HCT116 (cell line): ENCODE results near the gene PLPP2. TPM values are rescaled to one million over a fixed set of nuclear protein-coding genes. Genes with fewer than 3 reads are reported as not detected.

ENCODE experiments used
- ATAC-seq: fragments of 200-7000 bp; cut with Tn5 transposase; 2 replicates; pipeline ENCODE4 v1.9.1; 2020; ENCODE audit warnings: mild to moderate bottlenecking, moderate library complexity
- BruUV-seq: library from RNA; stranded (reverse); fragments of 400-500 nt; replicated peaks from 2 replicates; lab custom pipeline; 2021; lab: Mats Ljungman, UMichigan
- CTCF ChIA-PET: fragments of 300-600 bp; sonication (Branson Sonifier 250); formaldehyde crosslinking; loops from one replicate; lab custom pipeline; 2021; ENCODE audit warnings: antibody characterized with exemption; lab: Charles Lee
- POLR2A ChIA-PET: fragments of 300-600, 350-600 bp; sonication (Branson Sonifier 250); formaldehyde crosslinking; loops from one replicate; lab custom pipeline; 2021; ENCODE audit warnings: antibody characterized with exemption; lab: Charles Lee
- RAD21 ChIA-PET, 2 experiments: fragments of 300-600 bp; sonication (Branson Sonifier 250); formaldehyde crosslinking; loops; one replicate each; lab custom pipeline; 2023; ENCODE audit warnings: low total read pairs in 2 of 2; ENCODE audit not compliant: uncharacterized antibody in 2 of 2, unreplicated experiment in 2 of 2, low non-redundant PET in 1 of 2; lab: Charles Lee
- DNase-seq: peaks from one replicate; pipeline ENCODE4 v3.0.0-alpha.2; 2010; ENCODE audit warnings: low read depth, low spot score
- H2AFZ ChIP-seq: fragments of 200-600 bp; shearing (Covaris generic), sonication (generic); 2 replicates; pipeline ENCODE4 v1.6.1; 2017; ENCODE audit warnings: low read depth, mixed run types, mixed read lengths, antibody characterized with exemption, low read length; ENCODE audit not compliant: poor library complexity, severe bottlenecking
- H3K27ac ChIP-seq: 2 replicates; pipeline ENCODE4 v1.5.1; 2012; ENCODE audit warnings: low read depth, low read length
- H3K27me3 ChIP-seq: fragments of 200-600 bp; sonication (generic); 2 replicates; pipeline ENCODE4 v1.6.1; 2016; ENCODE audit warnings: mixed run types, low read length, mixed read lengths; ENCODE audit not compliant: insufficient read depth
- H3K36me3 ChIP-seq, 2 experiments: fragments of 200-500 bp in 1 of 2; fragments of 200-600 bp in 1 of 2; sonication (Bioruptor generic) in 1 of 2; sonication (generic) in 1 of 2; 2 replicates each; pipeline versions ENCODE4 v1.5.1 to v1.6.1; 2014 to 2016; ENCODE audit warnings: low read length in 2 of 2, inconsistent platforms in 1 of 2, mixed read lengths in 1 of 2, mixed run types in 1 of 2; ENCODE audit not compliant: insufficient read depth in 2 of 2, control insufficient read depth in 1 of 2
- H3K4me1 ChIP-seq, 2 experiments: fragments of 200-600 bp in 1 of 2; sonication (generic) in 1 of 2; 2 replicates each; pipeline versions ENCODE4 v1.5.1 to v1.6.1; 2012 to 2017; ENCODE audit warnings: low read length in 2 of 2, inconsistent platforms in 1 of 2, mild to moderate bottlenecking in 1 of 2, mixed read lengths in 1 of 2, mixed run types in 1 of 2, moderate library complexity in 1 of 2; ENCODE audit not compliant: insufficient read depth in 2 of 2, control insufficient read depth in 1 of 2
- H3K4me2 ChIP-seq: fragments of 200-600 bp; sonication (generic); 2 replicates; pipeline ENCODE4 v1.6.1; 2017; ENCODE audit warnings: mixed run types, low read length, mixed read lengths
- H3K4me3 ChIP-seq, 2 experiments: fragments of 200-600 bp in 1 of 2; sonication (generic) in 1 of 2; replicated peaks in 1 of 2; 2 replicates each; pipeline ENCODE4 v1.5.1; 2011 to 2016; ENCODE audit warnings: low read length in 2 of 2, control low read depth in 1 of 2, low read depth in 1 of 2, mild to moderate bottlenecking in 1 of 2, mixed read lengths in 1 of 2, mixed run types in 1 of 2
- H3K79me2 ChIP-seq: fragments of 200-600 bp; sonication (generic); 2 replicates; pipeline ENCODE4 v1.6.1; 2017; ENCODE audit warnings: mild to moderate bottlenecking, mixed run types, low read length, moderate library complexity, mixed read lengths; ENCODE audit not compliant: insufficient read depth
- H3K9ac ChIP-seq: fragments of 200-600 bp; sonication (generic); 2 replicates; pipeline ENCODE4 v1.6.1; 2016; ENCODE audit warnings: low read length, mixed read lengths
- H3K9me2 ChIP-seq: fragments of 200-600 bp; sonication (generic), shearing (Covaris generic); 2 replicates; pipeline ENCODE4 v1.6.1; 2017; ENCODE audit warnings: mixed run types, mild to moderate bottlenecking, moderate library complexity; ENCODE audit not compliant: insufficient read depth
- H3K9me3 ChIP-seq, 2 experiments: fragments of 200-500 bp in 1 of 2; fragments of 200-600 bp in 1 of 2; sonication (Bioruptor generic) in 1 of 2; sonication (generic) in 1 of 2; 2 replicates each; pipeline ENCODE4 v1.6.1; 2014 to 2017; ENCODE audit warnings: low read length in 2 of 2, mixed read lengths in 2 of 2, inconsistent platforms in 1 of 2, low read depth in 1 of 2, mild to moderate bottlenecking in 1 of 2, mixed run types in 1 of 2, moderate library complexity in 1 of 2; ENCODE audit not compliant: control insufficient read depth in 1 of 2, insufficient read depth in 1 of 2
- H4K20me1 ChIP-seq: fragments of 200-600 bp; sonication (generic), shearing (Covaris generic); 2 replicates; pipeline ENCODE4 v1.6.1; 2017; ENCODE audit warnings: mixed run types, mild to moderate bottlenecking, moderate library complexity; ENCODE audit not compliant: insufficient read depth
- CBX3 ChIP-seq: IDR thresholded peaks from 2 replicates; pipeline ENCODE4 v1.6.1; 2012; ENCODE audit warnings: low read depth
- CTCF ChIP-seq, 3 experiments: fragments of 200-600 bp in 1 of 3; sonication (generic) in 1 of 3; IDR thresholded peaks in 2 of 3; conservative IDR thresholded peaks in 1 of 3; 2 replicates each; pipeline ENCODE4 v1.5.1; 2012 to 2017; ENCODE audit warnings: low read depth in 2 of 3, low read length in 2 of 3, antibody characterized with exemption in 1 of 3, borderline replicate concordance in 1 of 3, control low read depth in 1 of 3, mild to moderate bottlenecking in 1 of 3, mixed read lengths in 1 of 3, mixed run types in 1 of 3, moderate library complexity in 1 of 3; ENCODE audit not compliant: insufficient read depth in 1 of 3
- EZH2phosphoT487 ChIP-seq: fragments of 200-600 bp; IDR thresholded peaks from 2 replicates; pipeline ENCODE4 v1.6.1; 2018; ENCODE audit warnings: antibody characterized with exemption, borderline replicate concordance
- POLR2A ChIP-seq: IDR thresholded peaks from 2 replicates; pipeline ENCODE4 v1.7.0; 2011; ENCODE audit warnings: borderline replicate concordance; ENCODE audit not compliant: insufficient read depth, insufficient read length; ENCODE audit errors: extremely low read depth
- RAD21 ChIP-seq: IDR thresholded peaks from 2 replicates; pipeline ENCODE4 v1.6.1; 2012; ENCODE audit warnings: low read depth, mild to moderate bottlenecking
- SP1 ChIP-seq: IDR thresholded peaks from 2 replicates; pipeline ENCODE4 v1.6.1; 2012; ENCODE audit warnings: low read depth
- SRF ChIP-seq: IDR thresholded peaks from 2 replicates; pipeline ENCODE4 v1.6.1; 2012; ENCODE audit warnings: low read depth
- TCF7L2 ChIP-seq: IDR thresholded peaks from 2 replicates; pipeline ENCODE4 v1.7.0; 2011; ENCODE audit warnings: borderline replicate concordance, inconsistent platforms; ENCODE audit not compliant: insufficient read depth, insufficient read length; ENCODE audit errors: extremely low read depth
- YY1 ChIP-seq: IDR thresholded peaks from 2 replicates; pipeline ENCODE4 v1.6.1; 2011; ENCODE audit warnings: low read length, low read depth, moderate library complexity, mild to moderate bottlenecking; ENCODE audit not compliant: insufficient replicate concordance; ENCODE audit errors: extremely low read depth
- ZFX ChIP-seq: fragments of 450-650 bp; IDR thresholded peaks from 2 replicates; pipeline ENCODE4 v1.6.1; 2017
- intact Hi-C: fragments of 100-400 bp; cut with micrococcal nuclease; formaldehyde crosslinking; loops from 2 replicates; pipeline ENCODE4 v1.10.0; 2022
- total RNA-seq: library from RNA; stranded (reverse); gene quantifications from one replicate; pipeline ENCODE4 v1.2.1, GENCODE V29; 2021; ENCODE audit not compliant: unreplicated experiment
- TF ChIP-seq, protein P1 (sequence below): IDR thresholded peaks from 2 replicates; pipeline ENCODE4 v1.6.1; 2012

Gene PLPP2
- total RNA-seq, 1 experiment from 2014 or later = 128 TPM

- POLR2A ChIA-PET = no interaction called here
- peaks cover 78% of the 10 kb centered on the region for H3K79me2 ChIP-seq
- no peak overlapping the region for H3K4me2 ChIP-seq
- CTCF ChIA-PET = no interaction called here
- no peak overlapping the region for H2AFZ ChIP-seq
- DNase-seq (no peak), ATAC-seq (no peak)
- H3K27ac ChIP-seq = no peak overlapping the region
- H3K9me3 ChIP-seq = peaks cover 0 to 3% of the 10 kb centered on the region in 2 experiments; a peak in 1 of 4 replicates
- H3K27me3 ChIP-seq = no peaks in the 10 kb centered on the region
- TF ChIP-seq, protein P1, sequence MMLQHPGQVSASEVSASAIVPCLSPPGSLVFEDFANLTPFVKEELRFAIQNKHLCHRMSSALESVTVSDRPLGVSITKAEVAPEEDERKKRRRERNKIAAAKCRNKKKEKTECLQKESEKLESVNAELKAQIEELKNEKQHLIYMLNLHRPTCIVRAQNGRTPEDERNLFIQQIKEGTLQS = no peak
- TF ChIP-seq TCF7L2 (no peak), YY1 (no peak), CTCF (IDR thresholded peaks at IDR 0.05 in 2 of 3, conservative IDR thresholded peaks at IDR 0.05 in 1 of 3; ENCODE audit: borderline replicate concordance in 1 of 3, insufficient read depth in 1 of 3, low read depth in 2 of 3, low read length in 2 of 3) (no peak), RAD21 (no peak), CBX3 (no peak), ZFX (no peak), SP1 (no peak), EZH2phosphoT487 (no peak), SRF (no peak), POLR2A (no peak)
- no peak overlapping the region for H3K4me3 ChIP-seq
- intact Hi-C loops = no loop called here
- peaks cover 4 to 22% of the 10 kb centered on the region in 2 experiments; a peak in 2 of 4 replicates for H3K36me3 ChIP-seq
- H3K4me1 ChIP-seq = no peaks in the 10 kb centered on the region
- H3K9me2 ChIP-seq = no peaks in the 10 kb centered on the region
- no peaks in the 10 kb centered on the region for H4K20me1 ChIP-seq
- RAD21 ChIA-PET = no interaction called here
- H3K9ac ChIP-seq = no peak overlapping the region
- BruUV-seq = no TSS peak
Measured at GRCh38 chr19:336067-336614, 44.9 kb upstream of the PLPP2 start.
